ENCODE results near the gene PTPRD.

Gene PTPRD

DNA sequence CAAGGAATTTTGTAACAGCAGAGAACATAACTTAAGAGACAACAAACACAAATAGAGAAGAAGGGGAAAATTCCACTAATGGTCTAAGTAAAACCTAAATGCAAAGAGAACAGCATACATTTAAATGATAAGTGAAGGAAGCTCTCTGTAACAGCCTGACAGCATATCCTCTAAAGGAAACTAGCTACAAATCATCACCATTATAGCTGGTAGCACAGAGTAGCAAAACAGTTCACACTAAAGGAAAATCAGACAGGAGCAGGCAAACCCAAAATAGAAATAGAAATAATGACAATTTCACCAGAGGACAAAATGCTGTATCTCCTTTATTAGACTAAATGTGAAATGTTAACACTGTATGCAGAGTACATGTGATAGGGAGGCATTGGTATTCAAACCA, 532.8 kb downstream of the PTPRD start:
- Histone ChIP-seq H3K27ac (no peak overlapping the region), H4K20me1 (ENCODE audit: insufficient read depth) (no peaks in the 10 kb centered on the region), H3K79me2 (ENCODE audit: insufficient read depth, low read depth) (no peaks in the 10 kb centered on the region), H3K9ac (no peak overlapping the region), H3K27me3 (ENCODE audit: insufficient read depth, low read depth) (no peaks in the 10 kb centered on the region), H2AFZ (ENCODE audit: low read depth) (no peak overlapping the region), H3K4me2 (no peak overlapping the region), H3K36me3 (ENCODE audit: insufficient read depth) (no peaks in the 10 kb centered on the region), H3K4me3 (IDR thresholded peaks at IDR 0.05; ENCODE audit: insufficient read depth, low read depth, low read length) (no peak overlapping the region), H3K4me1 (ENCODE audit: low read depth, poor library complexity, severe bottlenecking) (no peaks in the 10 kb centered on the region)
- TF ChIP-seq, protein P1, sequence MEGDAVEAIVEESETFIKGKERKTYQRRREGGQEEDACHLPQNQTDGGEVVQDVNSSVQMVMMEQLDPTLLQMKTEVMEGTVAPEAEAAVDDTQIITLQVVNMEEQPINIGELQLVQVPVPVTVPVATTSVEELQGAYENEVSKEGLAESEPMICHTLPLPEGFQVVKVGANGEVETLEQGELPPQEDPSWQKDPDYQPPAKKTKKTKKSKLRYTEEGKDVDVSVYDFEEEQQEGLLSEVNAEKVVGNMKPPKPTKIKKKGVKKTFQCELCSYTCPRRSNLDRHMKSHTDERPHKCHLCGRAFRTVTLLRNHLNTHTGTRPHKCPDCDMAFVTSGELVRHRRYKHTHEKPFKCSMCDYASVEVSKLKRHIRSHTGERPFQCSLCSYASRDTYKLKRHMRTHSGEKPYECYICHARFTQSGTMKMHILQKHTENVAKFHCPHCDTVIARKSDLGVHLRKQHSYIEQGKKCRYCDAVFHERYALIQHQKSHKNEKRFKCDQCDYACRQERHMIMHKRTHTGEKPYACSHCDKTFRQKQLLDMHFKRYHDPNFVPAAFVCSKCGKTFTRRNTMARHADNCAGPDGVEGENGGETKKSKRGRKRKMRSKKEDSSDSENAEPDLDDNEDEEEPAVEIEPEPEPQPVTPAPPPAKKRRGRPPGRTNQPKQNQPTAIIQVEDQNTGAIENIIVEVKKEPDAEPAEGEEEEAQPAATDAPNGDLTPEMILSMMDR (conservative IDR thresholded peaks at IDR 0.05; ENCODE audit: low read depth, low read length): no peak

DNA sequence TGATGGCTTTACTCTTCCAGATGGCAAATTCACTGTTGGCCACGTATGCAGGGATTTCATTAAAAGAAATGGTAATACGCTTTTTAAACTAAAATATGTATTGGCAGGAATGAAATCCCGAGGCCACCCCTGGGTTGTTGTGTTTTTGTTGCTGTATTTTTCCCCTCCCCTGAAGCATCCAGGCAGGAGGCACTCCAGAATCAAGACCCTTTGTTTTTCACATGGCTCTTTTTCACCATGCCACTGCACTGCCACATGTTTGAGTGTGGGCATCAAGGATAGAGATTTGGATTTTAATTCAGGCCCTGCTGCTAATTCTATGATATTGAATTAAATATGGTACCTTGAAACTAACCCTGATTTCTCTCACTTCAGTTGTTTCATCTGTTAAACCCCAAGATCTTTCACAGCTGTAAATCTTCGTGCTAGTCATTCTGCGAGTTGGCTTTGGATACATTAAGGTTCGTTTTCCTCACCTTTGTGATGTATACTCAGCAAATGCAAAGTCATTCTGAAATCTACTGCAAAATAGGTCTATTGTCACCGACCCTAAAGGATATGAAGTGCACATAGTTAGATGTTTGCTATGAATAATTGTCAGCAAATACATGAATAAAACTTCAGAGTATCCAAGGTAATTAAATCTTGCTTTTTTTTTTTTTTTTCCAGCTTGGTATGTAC, 533.4 kb downstream of the PTPRD start:
- Histone ChIP-seq H3K27me3 (ENCODE audit: insufficient read depth, low read depth) (no peaks in the 10 kb centered on the region), H3K36me3 (ENCODE audit: insufficient read depth) (no peaks in the 10 kb centered on the region), H3K4me2 (no peak overlapping the region), H2AFZ (ENCODE audit: low read depth) (no peak overlapping the region), H4K20me1 (ENCODE audit: insufficient read depth) (no peaks in the 10 kb centered on the region), H3K79me2 (ENCODE audit: insufficient read depth, low read depth) (no peaks in the 10 kb centered on the region), H3K9ac (no peak overlapping the region), H3K27ac (no peak overlapping the region), H3K4me3 (IDR thresholded peaks at IDR 0.05; ENCODE audit: insufficient read depth, low read depth, low read length) (no peak overlapping the region), H3K4me1 (ENCODE audit: low read depth, poor library complexity, severe bottlenecking) (no peaks in the 10 kb centered on the region)
- TF ChIP-seq, protein P1 (conservative IDR thresholded peaks at IDR 0.05; ENCODE audit: low read depth, low read length): no peak

DNA sequence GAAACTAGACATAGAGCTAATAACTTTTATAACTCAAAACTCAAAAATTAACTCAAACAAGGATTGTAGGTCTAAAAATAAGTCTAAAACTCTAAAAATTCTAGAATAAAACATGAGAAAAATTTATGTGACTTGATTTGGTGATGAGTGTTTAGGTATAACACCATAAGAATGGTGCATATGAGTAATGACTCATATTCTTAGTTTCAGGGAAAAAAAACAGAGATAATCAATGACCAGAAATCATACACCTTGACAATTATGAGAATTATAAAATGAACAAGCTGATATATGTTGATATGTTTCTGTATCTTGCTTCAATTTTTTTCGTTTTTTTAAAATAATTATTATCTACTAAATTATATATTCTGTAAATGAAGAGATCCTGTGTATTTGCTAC, 541.2 kb downstream of the PTPRD start:
- H3K4me3 ChIP-seq (IDR thresholded peaks at IDR 0.05; ENCODE audit: insufficient read depth, low read depth, low read length): no peak overlapping the region
- H3K4me2 ChIP-seq: no peak overlapping the region
- H3K79me2 ChIP-seq (ENCODE audit: insufficient read depth, low read depth): no peaks in the 10 kb centered on the region
- no peak overlapping the region for H3K27ac ChIP-seq
- H3K27me3 ChIP-seq (ENCODE audit: insufficient read depth, low read depth): no peaks in the 10 kb centered on the region
- no peaks in the 10 kb centered on the region for H3K4me1 ChIP-seq (ENCODE audit: low read depth, poor library complexity, severe bottlenecking)
- no peak overlapping the region for H3K9ac ChIP-seq
- H4K20me1 ChIP-seq (ENCODE audit: insufficient read depth): no peaks in the 10 kb centered on the region
- TF ChIP-seq, protein P1 (conservative IDR thresholded peaks at IDR 0.05; ENCODE audit: low read depth, low read length): no peak
- H2AFZ ChIP-seq (ENCODE audit: low read depth): no peak overlapping the region
- H3K36me3 ChIP-seq (ENCODE audit: insufficient read depth): no peaks in the 10 kb centered on the region

DNA sequence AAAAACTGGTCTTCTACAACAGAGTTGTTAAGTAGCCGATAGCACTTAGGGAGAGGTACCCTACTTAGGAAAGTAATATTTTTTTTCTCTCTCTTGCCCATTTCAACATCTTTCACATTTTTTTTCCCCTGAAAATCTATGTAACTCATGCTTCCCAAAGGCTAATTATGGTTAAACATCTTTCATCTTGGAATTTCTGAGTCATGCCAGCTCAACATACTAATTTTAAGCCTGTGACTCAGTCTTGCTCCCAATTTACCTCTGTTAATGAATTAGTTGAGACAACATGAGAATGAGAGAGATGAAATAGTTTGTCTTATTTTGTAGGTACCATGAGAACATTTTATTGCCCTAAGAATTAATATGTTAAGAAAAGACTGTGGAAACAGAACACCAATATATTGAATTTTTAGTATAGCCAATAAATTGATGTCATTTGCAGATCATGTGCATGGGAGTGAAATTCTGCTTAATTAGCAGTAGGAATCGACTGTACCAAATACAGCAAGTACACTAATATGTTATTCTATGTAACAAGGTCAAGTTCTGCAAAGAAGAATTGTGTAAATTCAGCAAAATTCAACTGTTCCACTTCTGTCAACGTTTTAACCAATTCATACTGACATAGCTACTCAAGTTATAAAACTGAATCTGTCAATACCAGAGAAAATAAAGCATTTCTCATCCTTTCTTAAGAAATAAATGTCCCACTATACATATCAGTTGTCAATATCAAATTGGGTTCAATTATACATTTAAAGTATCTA, 550.0 kb downstream of the PTPRD start:
- Histone ChIP-seq H3K4me1 (ENCODE audit: low read depth, poor library complexity, severe bottlenecking) (no peaks in the 10 kb centered on the region), H3K4me3 (IDR thresholded peaks at IDR 0.05; ENCODE audit: insufficient read depth, low read depth, low read length) (no peak overlapping the region), H3K27ac (no peak overlapping the region), H3K36me3 (ENCODE audit: insufficient read depth) (no peaks in the 10 kb centered on the region), H2AFZ (ENCODE audit: low read depth) (no peak overlapping the region), H3K4me2 (no peak overlapping the region), H4K20me1 (ENCODE audit: insufficient read depth) (no peaks in the 10 kb centered on the region), H3K79me2 (ENCODE audit: insufficient read depth, low read depth) (no peaks in the 10 kb centered on the region), H3K27me3 (ENCODE audit: insufficient read depth, low read depth) (no peaks in the 10 kb centered on the region), H3K9ac (no peak overlapping the region)
- TF ChIP-seq, protein P1 (conservative IDR thresholded peaks at IDR 0.05; ENCODE audit: low read depth, low read length): no peak

Data from KMS-11 (cell line).